DND-41 (cell line): ENCODE measurements around the gene DENND6B.

Source experiments
- EZH2 ChIP-seq: IDR thresholded peaks from 3 replicates; pipeline ENCODE4 v1.6.1; 2012; ENCODE audit warnings: borderline replicate concordance, low read depth, mild to moderate bottlenecking, moderate library complexity, low read length, inconsistent platforms; ENCODE audit not compliant: severe bottlenecking
- TF ChIP-seq, protein P1 (sequence below): IDR thresholded peaks from 2 replicates; pipeline ENCODE4 v1.5.1; 2012; ENCODE audit warnings: borderline replicate concordance, low read length, moderate library complexity, mild to moderate bottlenecking; ENCODE audit not compliant: poor library complexity, severe bottlenecking; ENCODE audit errors: extremely low read depth

DNA sequence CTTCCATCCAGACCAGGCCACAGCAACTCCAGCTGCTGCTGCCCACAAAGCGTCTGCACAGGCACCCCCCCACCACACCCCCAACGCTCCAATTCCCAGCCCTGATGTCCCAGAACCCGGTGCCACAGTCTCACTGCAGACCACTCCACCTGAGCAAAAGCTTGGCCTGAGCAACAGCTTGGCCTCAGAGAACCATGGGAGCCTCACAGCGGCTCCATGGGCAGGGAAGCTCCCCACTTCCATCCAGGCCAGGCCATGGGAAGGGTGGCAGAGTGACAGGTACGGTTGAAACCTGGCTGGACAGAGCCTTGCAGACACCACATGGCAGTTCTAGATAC is 32.5 kb downstream of the DENND6B start:
- TF ChIP-seq, protein P1, sequence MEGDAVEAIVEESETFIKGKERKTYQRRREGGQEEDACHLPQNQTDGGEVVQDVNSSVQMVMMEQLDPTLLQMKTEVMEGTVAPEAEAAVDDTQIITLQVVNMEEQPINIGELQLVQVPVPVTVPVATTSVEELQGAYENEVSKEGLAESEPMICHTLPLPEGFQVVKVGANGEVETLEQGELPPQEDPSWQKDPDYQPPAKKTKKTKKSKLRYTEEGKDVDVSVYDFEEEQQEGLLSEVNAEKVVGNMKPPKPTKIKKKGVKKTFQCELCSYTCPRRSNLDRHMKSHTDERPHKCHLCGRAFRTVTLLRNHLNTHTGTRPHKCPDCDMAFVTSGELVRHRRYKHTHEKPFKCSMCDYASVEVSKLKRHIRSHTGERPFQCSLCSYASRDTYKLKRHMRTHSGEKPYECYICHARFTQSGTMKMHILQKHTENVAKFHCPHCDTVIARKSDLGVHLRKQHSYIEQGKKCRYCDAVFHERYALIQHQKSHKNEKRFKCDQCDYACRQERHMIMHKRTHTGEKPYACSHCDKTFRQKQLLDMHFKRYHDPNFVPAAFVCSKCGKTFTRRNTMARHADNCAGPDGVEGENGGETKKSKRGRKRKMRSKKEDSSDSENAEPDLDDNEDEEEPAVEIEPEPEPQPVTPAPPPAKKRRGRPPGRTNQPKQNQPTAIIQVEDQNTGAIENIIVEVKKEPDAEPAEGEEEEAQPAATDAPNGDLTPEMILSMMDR = no peak
- no peak for TF ChIP-seq EZH2
